ENCODE results near the gene AUTS2.
"Not testable (repeated sequence)": the region's sequence is repeated elsewhere in the genome, so short reads cannot be mapped to it uniquely, and the experiment has no call there.

AUTS2 gene

DNA sequence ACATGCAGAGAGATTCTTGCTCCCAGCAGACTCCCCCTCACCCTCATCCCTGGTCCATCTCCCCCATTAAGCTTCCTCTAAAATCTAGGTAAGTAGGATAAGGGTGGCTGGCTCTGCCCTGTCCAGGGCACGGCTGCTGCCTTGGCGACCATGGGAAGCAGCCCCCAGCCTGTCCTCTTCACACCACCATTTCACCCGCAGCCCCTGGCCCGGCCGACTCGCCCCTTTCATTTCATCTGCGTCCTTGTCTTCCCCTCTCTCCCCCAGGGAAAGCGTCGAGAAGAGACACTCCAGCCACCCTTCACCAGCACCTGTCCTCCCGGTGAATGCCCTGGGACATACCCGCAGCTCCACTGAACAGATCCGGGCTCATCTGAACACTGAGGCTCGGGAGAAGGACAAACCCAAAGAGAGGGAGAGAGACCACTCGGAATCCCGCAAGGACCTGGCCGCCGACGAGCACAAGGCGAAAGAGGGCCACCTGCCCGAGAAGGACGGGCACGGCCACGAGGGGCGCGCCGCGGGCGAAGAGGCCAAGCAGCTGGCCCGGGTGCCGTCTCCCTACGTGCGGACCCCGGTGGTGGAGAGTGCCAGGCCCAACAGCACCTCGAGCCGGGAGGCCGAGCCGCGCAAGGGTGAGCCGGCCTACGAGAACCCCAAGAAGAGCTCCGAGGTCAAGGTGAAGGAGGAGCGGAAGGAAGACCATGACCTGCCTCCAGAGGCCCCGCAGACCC, 1191.4 kb downstream of the AUTS2 start:
- DNase-seq = no peak

DNA sequence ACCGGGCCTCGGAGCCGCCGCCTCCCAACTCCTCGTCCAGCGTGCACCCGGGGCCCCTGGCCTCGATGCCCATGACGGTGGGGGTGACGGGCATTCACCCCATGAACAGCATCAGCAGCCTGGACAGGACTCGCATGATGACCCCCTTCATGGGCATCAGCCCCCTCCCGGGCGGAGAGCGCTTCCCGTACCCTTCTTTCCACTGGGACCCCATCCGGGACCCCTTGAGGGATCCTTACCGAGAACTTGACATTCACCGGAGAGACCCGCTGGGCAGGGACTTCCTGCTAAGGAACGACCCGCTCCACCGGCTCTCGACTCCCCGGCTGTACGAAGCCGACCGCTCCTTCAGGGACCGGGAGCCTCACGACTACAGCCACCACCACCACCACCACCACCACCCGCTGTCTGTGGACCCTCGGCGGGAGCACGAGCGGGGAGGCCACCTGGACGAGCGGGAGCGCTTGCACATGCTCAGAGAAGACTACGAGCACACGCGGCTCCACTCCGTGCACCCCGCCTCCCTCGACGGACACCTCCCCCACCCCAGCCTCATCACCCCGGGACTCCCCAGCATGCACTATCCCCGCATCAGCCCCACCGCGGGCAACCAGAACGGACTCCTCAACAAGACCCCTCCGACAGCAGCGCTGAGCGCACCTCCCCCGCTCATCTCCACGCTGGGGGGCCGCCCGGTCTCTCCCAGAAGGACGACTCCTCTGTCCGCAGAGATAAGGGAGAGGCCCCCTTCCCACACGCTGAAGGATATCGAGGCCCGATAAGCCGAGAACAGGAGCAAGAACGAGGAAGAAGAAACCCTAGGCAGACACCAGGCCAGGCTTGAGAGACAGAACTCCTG, 1192.2 kb downstream of the AUTS2 start:
- DNase-seq = no peak

DNA sequence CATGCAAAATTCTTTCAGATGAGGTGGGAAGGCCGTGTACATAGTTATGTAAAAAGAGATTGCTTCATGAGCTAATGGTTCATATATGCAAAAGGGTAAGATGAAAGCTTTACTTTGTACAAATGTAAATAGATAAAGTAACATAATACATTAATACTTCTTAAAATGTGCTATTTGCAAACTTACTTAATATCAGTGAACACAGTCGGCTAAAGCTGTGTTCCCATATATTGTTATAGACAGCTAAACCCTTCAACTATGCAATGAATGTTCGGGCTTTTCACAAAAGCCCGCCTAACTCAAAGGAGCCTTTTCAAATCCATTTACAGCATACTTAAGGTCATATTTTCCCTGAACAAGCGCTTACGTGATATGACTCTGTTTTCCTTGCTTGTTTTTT, 1193.1 kb downstream of the AUTS2 start:
- no peak for DNase-seq

DNA sequence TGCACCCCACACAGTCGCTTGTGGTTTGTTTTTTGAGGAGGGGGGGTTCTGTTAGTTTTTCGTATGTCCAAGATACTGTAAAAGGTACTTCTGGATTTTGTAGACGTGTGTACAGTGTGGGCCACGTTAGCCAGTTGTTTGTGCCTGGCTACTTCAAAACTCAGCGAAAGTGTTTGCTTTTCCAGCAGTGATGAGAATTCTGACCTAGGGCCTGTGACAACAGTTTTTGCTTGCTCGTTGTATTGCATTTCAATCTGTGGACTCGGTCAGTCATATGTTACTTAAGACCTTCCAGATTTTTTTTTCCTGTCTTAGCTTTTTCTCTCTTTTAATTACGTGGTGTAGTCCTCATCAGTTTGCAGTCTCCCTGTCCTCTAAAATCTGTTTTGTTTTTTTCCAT, 1194.8 kb downstream of the AUTS2 start:
- DNase-seq = no peak

DNA sequence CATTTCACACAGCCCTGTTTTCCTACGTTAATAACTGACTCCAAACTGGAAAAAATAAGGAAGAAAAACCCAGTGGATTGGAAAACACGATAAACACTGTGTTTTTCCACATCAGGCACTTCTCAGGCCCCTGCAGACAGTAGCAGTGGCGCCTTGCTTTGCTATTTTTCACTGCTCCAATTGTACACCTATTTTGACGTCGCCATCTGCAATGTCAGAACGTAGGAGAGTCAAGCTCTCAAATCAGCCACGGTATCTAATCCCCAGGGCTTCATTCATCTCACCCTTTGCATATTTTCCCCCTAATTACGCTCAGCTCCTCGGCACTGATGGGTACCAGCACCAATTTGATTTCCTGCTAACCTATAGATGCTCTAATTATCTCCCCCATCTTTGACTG, 1195.5 kb downstream of the AUTS2 start:
- DNase-seq = no peak

DNA sequence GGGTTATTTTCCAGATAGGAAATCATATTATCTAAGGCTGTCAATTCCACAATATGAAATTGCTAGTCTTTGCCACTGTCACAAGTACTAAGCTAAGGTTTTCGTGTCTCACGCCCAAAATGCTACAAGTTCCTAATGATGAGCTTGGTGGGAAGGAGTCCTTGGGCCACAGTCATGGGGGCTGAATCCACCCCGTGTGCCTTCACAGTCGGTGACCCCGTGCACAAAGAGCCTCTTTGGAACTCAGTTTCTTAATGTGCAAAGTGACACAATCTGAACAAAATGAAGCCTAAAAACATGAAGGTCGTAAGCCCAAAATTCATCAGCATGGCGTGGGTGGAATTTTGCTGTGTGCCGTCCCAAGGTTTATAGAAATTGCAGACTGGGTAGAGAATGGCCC, 1196.7 kb downstream of the AUTS2 start:
- DNase-seq = no peak

DNA sequence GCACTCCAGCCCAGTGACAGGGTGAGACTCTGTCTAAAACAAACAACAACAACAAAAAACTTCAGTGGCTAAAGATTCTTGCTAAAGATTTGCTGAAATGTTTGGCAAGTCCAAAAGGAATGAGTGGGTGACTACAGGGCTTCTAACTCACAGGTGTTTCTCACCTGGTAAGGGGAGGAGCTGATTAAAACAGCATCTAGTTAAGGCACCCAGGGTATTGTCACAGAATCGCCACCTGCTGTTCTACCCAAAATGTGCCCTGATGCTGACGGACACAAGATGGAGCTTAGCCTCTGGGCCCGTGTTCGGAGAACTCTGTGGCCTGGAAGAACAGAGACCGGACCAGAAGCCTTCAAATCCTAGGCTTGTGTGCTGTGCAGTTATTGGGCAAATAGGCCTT, 1197.7 kb downstream of the AUTS2 start:
- DNase-seq = no peak

DNA sequence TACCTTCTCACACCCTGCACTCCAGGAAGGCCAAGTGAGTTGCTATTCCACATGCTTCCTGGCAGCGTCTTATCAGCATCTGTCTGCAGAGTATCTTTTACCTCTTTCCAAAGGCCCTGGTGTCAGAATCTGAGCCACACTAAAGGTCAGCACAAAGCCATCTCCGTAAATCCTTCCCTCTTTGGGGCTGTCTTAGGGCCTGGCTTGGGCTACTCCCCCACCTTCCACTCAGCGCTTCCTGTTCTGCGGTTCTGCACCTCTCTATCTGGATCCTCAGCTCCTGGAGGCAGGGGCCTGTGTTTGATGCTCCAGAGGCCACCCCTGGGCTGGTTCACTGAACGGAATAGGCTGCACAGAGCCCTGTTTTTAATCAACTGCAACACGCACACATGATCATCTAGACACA, 1198.8 kb downstream of the AUTS2 start:
- no peak for DNase-seq

DNA sequence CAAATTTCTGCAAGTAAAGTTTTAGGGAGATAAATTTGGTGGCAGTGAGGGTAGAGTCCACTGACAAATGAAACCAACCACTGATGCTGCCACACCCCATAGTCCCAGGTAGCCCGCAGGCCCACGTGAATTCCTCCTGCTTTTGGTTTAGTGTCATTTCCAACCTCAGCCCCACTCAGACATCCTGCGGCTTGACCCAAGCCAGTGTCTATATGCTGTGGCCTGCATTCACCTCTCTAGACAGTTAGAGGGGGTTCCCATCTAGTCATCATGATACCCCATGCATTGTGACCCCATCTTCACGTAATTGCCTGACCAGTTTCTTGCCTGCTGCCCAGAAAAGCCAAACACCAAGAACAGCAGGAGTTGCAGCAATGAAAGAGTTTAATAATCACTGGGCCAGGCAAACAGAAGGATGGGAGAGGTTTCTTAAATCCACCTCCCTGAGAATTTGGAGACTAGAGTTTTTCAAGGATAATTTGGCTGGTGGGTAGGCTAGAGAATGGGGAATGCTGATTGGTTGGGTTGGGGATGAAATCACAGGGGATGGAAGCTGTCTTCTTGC, 1201.6 kb downstream of the AUTS2 start:
- DNase-seq = no peak

DNA sequence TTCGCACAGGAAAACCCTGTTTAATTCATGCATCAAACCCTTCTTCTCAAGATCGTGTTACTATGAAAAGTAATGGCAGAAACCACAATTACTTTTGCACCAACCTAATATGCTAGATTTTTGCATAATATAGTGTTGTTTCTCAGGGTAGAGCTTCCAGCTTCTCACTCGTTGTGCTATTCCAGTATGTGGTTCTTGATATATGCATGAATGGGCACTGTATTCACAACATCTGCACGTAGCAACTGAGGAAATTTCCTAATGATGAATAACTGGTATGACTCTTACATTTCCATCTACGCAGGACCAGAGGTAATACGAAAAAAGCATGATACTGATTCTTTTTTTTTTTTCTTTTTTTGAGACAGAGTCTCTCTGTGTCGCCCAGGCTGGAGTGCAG, 1207.1 kb downstream of the AUTS2 start:
- no peak for DNase-seq

DNA sequence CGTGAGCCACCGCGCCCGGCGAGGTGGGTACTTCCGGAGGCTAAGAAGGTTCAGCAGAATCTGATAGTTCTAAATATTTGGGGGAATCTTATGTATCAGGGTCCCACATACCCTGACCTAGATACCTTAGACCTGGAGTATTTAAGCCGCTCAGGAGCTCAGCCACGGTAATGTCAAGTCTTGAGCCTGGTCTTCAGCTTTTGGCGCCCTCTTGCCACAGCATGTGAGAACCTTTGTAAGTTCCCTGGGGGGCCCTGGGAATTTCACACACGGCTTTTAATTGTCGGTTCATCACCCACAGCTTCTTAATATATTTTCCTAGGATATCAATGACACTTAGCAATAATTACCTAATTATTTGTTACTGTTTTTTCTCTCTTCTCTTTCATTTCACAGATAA, 1209.4 kb downstream of the AUTS2 start:
- DNase-seq = no peak

DNA sequence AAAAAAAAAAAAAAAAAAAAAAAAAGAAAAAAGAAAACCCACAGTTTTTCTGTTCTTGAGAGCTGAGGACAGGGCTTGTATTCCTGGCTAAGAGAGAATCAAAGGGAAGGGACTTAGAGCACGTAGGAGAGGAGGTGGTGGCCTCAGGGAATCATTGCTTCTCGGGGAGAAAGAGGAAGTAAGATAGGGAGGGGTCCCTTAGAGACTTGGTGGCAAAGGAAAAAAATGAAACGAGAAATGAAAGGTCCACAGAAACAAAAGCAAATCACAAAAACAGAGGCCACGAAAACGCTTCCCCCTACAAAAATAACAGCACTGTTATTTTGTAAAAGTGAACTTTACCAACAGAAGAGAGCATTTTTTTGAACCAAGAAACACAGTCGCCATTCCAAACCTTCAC, 1210.6 kb downstream of the AUTS2 start:
- DNase-seq = no peak

DNA sequence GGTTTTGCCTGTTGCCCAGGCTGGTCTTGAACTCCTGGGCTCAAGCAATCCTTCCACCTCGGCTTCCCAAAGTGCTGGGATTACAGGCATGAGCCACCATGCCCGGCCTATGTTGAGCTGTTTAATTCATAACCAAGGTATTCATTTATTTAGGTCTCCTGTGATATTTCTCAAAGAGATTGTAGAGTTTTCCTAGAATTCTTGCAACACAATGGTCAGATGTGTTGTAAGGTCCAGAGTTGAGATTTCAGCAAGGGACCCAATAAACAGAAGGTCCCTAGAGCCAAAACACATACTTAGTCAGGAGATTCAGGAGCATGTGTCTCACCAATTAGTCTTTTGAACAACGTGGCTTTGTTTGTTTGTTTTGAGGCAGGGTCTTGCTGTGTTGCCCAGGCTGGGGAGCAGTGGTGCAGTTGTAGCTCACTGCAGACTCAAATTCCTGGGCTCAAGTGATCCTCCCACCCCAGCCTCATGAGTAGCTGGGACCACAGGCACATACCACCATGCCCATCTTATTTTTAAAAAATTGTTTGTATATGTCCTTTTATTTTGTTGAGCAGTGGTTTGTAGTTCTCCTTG, 1212.4 kb downstream of the AUTS2 start:
- no peak for DNase-seq

DNA sequence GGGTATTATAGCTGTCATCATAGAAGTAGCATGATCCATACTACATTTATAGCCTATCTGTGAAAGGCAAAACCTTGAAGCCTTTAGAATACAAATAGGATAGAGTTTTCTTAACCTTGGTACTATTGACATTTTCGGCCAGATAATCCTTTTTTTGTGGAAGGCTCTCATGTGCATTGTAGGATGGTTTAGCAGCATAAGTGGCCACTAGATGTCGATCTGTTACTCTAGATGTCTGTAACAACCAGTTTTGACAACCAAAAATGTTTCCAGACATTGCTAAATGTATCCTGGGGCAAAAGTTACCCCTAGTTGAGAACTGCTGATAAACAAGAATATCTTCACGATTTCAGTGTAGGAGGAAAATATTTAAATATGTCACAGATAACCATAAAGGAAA, 1214.2 kb downstream of the AUTS2 start:
- DNase-seq = no peak

DNA sequence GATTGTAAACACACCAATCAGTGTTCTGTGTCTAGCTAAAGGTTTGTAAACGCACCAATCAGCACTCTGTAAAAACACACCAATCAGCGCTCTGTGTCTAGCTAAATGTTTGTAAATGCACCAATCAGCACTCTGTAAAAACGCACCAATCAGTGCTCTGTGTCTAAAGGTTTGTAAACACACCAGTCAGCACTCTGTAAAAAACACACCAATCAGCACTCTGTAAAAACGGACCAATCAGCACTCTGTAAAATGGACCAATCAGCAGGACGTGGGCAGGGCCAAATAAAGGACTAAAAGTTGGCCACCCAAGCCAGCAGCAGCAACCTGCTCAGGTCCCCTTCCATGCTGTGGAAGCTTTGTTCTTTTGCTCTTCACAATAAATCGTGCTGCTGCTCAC, 1224.2 kb downstream of the AUTS2 start:
- DNase-seq = not testable (repeated sequence)

DNA sequence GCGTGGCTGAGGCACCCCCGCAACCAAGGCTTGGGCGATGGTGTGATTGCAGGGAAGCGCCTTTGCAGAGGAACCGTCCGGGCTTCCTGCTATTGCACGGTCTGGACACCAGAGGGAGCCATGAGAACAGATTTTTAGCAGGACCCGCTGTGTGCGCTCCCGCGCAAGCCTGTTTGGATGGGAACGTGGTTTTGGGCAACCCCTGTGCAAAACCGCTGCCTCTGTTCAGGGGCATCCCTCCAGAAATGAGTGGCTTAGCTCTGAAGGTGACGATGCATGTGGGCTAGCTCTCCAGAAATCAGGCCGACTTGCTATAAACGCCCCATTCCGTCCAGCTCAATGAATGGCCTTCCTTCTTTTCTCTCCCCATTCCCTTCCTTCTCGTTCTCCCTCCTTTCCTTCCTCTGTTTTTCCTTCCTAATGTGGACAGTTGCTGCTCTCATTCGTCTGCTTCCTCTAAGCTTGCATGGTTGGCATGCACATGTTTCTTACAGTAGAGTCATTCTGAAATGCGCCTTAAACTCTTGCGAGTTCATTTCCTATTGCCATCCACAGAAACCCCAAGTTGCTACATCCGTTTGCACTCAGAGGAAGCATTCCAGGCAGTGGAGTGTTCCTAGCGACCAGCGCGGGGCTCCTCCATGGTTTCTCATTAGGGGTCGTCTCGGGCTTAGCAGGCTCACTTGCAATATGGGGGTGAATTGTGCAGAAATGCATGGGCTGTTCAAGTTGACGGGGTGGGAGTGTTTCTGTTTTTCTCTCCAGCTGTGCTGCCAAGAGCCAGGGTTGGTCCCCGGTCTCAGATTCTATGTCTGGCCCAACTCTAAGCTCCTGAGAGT, 1231.2 kb downstream of the AUTS2 start:
- DNase-seq = peak; percentile 81

DNA sequence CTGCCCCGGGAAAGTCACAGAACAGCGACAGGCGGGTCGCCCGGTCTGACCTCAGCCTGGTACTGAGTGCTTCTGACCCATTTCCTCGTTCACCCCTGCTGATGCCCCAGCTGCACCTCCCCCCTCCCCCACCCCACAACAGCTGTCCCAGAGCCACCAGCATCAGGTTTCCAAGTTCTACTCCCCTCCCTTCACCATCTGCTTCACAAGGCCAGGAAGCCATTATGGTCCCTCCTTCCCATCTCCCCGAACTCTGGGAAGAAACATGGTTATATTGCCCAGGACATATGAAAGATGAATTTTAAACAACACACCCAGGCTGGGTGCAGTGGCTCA, 1231.8 kb downstream of the AUTS2 start:
- no peak for DNase-seq

DNA sequence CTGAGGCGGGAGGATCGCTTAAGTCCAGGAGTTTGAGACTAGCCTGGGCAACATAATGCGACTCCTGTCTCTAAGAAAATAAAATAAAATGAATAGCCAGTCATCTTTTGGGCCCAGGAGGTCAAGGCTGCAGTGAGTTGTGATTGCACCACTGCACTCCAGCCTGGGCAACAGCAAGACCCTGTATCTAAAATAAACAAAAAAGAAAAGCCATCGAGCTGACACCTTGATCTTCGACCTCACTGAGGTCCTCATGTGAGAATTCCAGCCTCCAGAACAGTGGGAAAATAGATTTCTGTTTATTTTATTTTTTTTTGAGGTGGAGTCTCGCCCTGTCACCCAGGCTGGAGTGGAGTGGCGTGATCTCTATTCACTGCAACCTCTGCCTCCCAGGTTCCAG, 1232.2 kb downstream of the AUTS2 start:
- no peak for DNase-seq

DNA sequence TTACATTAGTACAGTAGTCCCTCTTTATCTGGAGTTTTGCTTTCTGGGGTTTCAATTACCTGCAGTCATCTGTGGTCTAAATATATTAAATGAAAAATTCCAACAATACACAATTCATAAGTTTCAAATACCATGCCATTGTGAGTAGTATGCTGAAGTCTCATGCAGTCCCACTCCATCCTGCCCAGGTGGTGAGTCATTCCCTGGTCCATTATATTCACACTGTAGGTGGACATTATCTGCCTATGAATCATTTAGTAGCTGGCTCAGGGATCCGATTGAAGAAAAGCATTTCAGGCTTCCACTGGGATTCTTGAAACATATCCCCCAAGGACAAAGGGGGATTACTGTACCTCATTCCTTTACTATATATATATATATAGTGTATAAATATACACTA, 1235.5 kb downstream of the AUTS2 start:
- no peak for DNase-seq

DNA sequence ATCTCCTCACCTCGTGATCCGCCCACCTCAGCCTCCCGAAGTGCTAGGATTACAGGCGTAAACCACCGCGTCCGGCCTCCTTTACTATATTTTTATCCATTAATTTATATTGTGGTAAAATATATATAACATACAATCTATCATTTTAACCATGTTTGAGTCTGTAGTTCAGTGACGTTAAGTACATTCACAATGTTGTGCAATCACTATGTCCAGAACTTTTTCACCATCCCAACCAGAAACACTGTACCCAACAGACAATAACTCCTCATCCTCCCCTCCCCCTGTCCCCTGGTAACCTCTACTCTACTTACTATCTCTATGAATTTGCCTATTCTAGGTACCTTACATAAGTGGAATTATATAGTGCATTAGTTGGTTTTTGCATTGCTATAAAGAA, 1236.1 kb downstream of the AUTS2 start:
- DNase-seq = no peak

DNA sequence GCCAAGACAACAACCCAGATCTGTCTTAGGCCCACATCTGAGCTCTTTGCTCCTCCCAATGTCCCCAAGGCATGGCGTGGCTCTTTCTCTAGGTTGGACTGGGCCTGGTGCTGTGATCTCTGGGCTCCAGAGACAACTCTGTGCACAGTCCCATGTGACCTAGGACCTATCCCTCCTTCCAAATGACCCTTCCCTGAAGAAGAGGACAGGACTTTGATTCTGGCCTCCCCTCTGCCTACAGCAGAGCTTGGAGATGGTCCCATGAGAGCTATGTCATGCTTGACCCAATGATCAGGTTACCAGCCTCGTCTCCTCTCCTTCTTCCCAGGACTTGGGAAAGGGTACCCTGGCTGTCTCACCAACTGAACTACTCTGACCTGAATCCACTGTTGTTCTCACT, 1237.4 kb downstream of the AUTS2 start:
- DNase-seq = no peak

DNA sequence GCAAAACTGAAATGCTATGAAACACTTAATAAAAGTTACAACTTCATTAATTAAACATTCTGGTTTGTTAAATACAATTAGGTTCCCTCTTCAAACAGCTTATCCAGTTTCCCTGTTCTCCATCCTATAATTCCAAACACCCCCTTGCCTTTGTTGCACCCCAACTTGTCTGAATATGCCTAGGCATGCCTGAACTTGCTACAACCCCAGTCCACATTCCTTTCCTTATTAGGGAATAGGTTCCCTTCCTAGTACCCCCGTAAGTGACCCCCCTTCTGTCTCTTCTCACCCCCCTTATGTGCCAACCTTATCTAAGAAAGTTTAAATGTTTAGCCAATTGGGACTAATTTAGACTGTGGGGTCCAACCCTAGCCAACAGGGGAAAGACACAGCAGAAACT, 1238.0 kb downstream of the AUTS2 start:
- no peak for DNase-seq

DNA sequence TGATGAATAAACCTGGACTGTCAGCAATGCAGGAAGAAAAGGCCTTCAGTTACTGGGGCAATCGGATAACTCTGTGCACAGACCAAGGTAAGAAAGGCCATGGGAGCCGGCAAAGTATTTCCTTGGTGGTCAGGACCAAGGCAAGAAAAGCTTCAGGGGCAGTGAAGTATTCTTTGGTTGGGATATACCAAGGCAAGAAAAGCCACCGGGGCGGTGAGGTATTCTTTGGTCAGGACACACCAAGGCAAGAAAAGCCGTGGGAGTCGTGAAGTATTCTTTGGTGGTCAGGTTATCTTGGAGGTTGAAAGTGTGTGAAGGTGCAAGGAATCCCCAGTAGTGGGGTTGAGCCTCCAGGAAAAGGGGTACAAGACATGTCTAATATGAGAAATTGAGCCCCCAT, 1238.7 kb downstream of the AUTS2 start:
- DNase-seq = no peak

All from activated effector memory CD4-positive, alpha-beta T cell treated with anti-CD3 and anti-CD28 coated beads, Interleukin-2, amount 50 U/mL, for 16 hours (primary cell).